SK-N-SH treated with all-trans-retinoic acid at 6 μM for 48 hours (cell line): ENCODE measurements around the gene ARHGAP9.
"Not testable (repeated sequence)": the region's sequence is repeated elsewhere in the genome, so short reads cannot be mapped to it uniquely, and the experiment has no call there.

Source experiments
- PATZ1 ChIP-seq: fragments of 250-450 bp; sonication (Bioruptor Pico); IDR thresholded peaks from 2 replicates; pipeline ENCODE4 v1.8.0; 2020; ENCODE audit warnings: mild to moderate bottlenecking, moderate library complexity, borderline replicate concordance
- POU6F1 ChIP-seq: fragments of 250-450 bp; sonication (Bioruptor Pico); IDR thresholded peaks from 2 replicates; pipeline ENCODE4 v1.8.0; 2021; ENCODE audit warnings: low read depth, mild to moderate bottlenecking, moderate library complexity, borderline replicate concordance

- TF ChIP-seq POU6F1, PATZ1 (CRISPR knock-in tag): not testable (repeated sequence)
Observed at GRCh38 chr12:57506541-57506940, 26.9 kb upstream of the ARHGAP9 start.
